H9 (cell line): ENCODE data around the gene TRMT11. TPM values are rescaled to one million over a fixed set of nuclear protein-coding genes. Genes with fewer than 3 reads are reported as not detected.

ENCODE experiments used
- DNase-seq: peaks from one replicate; pipeline ENCODE4 v3.0.0-alpha.2; 2017
- H2AFZ ChIP-seq: one replicate; pipeline ENCODE4 v1.6.1; 2013; ENCODE audit warnings: mild to moderate bottlenecking, low read length, control low read depth, moderate library complexity
- H2AK5ac ChIP-seq: 2 replicates; pipeline ENCODE4 v1.6.1; 2013; ENCODE audit warnings: low read length, control low read depth, mixed read lengths; ENCODE audit not compliant: insufficient read length
- H2BK120ac ChIP-seq: one replicate; pipeline ENCODE4 v1.6.1; 2013; ENCODE audit warnings: low read depth, mild to moderate bottlenecking, low read length, control low read depth, inconsistent platforms; ENCODE audit not compliant: poor library complexity, severe bottlenecking
- H2BK12ac ChIP-seq: 2 replicates; pipeline ENCODE4 v1.6.1; 2013; ENCODE audit warnings: low read length, control low read depth, mixed read lengths, low read depth; ENCODE audit not compliant: insufficient read length
- H2BK15ac ChIP-seq: 2 replicates; pipeline ENCODE4 v1.6.1; 2013; ENCODE audit warnings: low read depth, low read length, control low read depth
- H2BK20ac ChIP-seq: one replicate; pipeline ENCODE4 v1.6.1; 2013; ENCODE audit warnings: low read depth, mild to moderate bottlenecking, low read length, control low read depth, inconsistent platforms; ENCODE audit not compliant: poor library complexity, severe bottlenecking
- H2BK5ac ChIP-seq: 2 replicates; pipeline ENCODE4 v1.6.1; 2013; ENCODE audit warnings: low read length, control low read depth, mixed read lengths; ENCODE audit not compliant: insufficient read length
- H3K14ac ChIP-seq: 2 replicates; pipeline ENCODE4 v1.6.1; 2013; ENCODE audit warnings: low read length, control low read depth; ENCODE audit not compliant: insufficient read depth
- H3K18ac ChIP-seq: 2 replicates; pipeline ENCODE4 v1.6.1; 2013; ENCODE audit warnings: low read depth, mild to moderate bottlenecking, mixed read lengths, low read length, control low read depth; ENCODE audit not compliant: insufficient read length
- H3K23ac ChIP-seq: 2 replicates; pipeline ENCODE4 v1.6.1; 2013; ENCODE audit warnings: low read length, control low read depth, mixed read lengths, low read depth; ENCODE audit not compliant: insufficient read length
- H3K23me2 ChIP-seq: 2 replicates; pipeline ENCODE4 v1.6.1; 2013; ENCODE audit warnings: low read depth, mild to moderate bottlenecking, mixed read lengths, low read length, control low read depth; ENCODE audit not compliant: insufficient read length, poor library complexity, severe bottlenecking
- H3K27ac ChIP-seq: 2 replicates; pipeline ENCODE4 v1.5.1; 2013; ENCODE audit warnings: low read length, control low read depth, mixed read lengths, low read depth; ENCODE audit not compliant: insufficient read length
- H3K27me3 ChIP-seq: 2 replicates; pipeline ENCODE4 v1.6.1; 2013; ENCODE audit warnings: low read length, control low read depth, inconsistent platforms; ENCODE audit not compliant: insufficient read depth
- H3K4ac ChIP-seq: 2 replicates; pipeline ENCODE4 v1.6.1; 2013; ENCODE audit warnings: low read depth, mild to moderate bottlenecking, control low read depth, inconsistent platforms, low read length, moderate library complexity
- H3K4me1 ChIP-seq: 2 replicates; pipeline ENCODE4 v1.6.1; 2013; ENCODE audit warnings: low read length, control low read depth, inconsistent platforms; ENCODE audit not compliant: insufficient read depth
- H3K4me2 ChIP-seq: 2 replicates; pipeline ENCODE4 v1.6.1; 2013; ENCODE audit warnings: low read length, control low read depth, mixed read lengths; ENCODE audit not compliant: insufficient read length, insufficient read depth
- H3K56ac ChIP-seq: 2 replicates; pipeline ENCODE4 v1.6.1; 2013; ENCODE audit warnings: low read depth, mild to moderate bottlenecking, mixed read lengths, low read length, control low read depth; ENCODE audit not compliant: insufficient read length
- H3K79me1 ChIP-seq: 2 replicates; pipeline ENCODE4 v1.6.1; 2013; ENCODE audit warnings: low read depth, mild to moderate bottlenecking, moderate library complexity, low read length, control low read depth, inconsistent platforms; ENCODE audit not compliant: insufficient read depth, poor library complexity, severe bottlenecking
- H3K79me2 ChIP-seq: 2 replicates; pipeline ENCODE4 v1.6.1; 2013; ENCODE audit warnings: low read length, control low read depth, inconsistent platforms; ENCODE audit not compliant: insufficient read depth
- H3K9ac ChIP-seq: 2 replicates; pipeline ENCODE4 v1.6.1; 2013; ENCODE audit warnings: low read length, control low read depth, mixed read lengths; ENCODE audit not compliant: insufficient read length; ENCODE audit errors: extremely low read depth
- H3K9me3 ChIP-seq: one replicate; pipeline ENCODE4 v1.6.1; 2013; ENCODE audit warnings: low read depth, low read length, inconsistent platforms; ENCODE audit not compliant: control insufficient read depth
- H3T11ph ChIP-seq: one replicate; pipeline ENCODE4 v1.6.1; 2013; ENCODE audit warnings: mild to moderate bottlenecking, low read length, control low read depth, inconsistent platforms
- H4K20me1 ChIP-seq: one replicate; pipeline ENCODE4 v1.6.1; 2013; ENCODE audit not compliant: control insufficient read depth, insufficient read length, insufficient read depth
- H4K5ac ChIP-seq: 2 replicates; pipeline ENCODE4 v1.6.1; 2013; ENCODE audit warnings: low read depth, mild to moderate bottlenecking, mixed read lengths, low read length, control low read depth; ENCODE audit not compliant: insufficient read length
- H4K8ac ChIP-seq: replicated peaks from 2 replicates; pipeline ENCODE4 v1.6.1; 2013; ENCODE audit warnings: low read length, control low read depth, mixed read lengths, low read depth; ENCODE audit not compliant: insufficient read length
- H4K91ac ChIP-seq: 2 replicates; pipeline ENCODE4 v1.6.1; 2013; ENCODE audit warnings: low read depth, mild to moderate bottlenecking, moderate library complexity, mixed read lengths, low read length, control low read depth; ENCODE audit not compliant: insufficient read length
- H3K27ac Mint-ChIP-seq, 3 experiments: 2 replicates in 2 of 3; 3 replicates in 1 of 3; pipeline ENCODE4 v1.8.0; 2020 to 2021; ENCODE audit warnings: mixed read lengths in 3 of 3, mild to moderate bottlenecking in 1 of 3, moderate library complexity in 1 of 3
- H3K27me3 Mint-ChIP-seq: 2 replicates; pipeline ENCODE4 v1.8.0; 2021; ENCODE audit warnings: low read depth, mild to moderate bottlenecking, moderate library complexity, mixed read lengths
- H3K36me3 Mint-ChIP-seq, 3 experiments: 2 replicates in 2 of 3; 3 replicates in 1 of 3; pipeline ENCODE4 v1.8.0; 2020 to 2021; ENCODE audit warnings: low read depth in 3 of 3, mixed read lengths in 3 of 3; ENCODE audit not compliant: insufficient read depth in 1 of 3
- H3K4me1 Mint-ChIP-seq, 2 experiments: 2 replicates each; pipeline ENCODE4 v1.8.0; 2020; ENCODE audit warnings: mixed read lengths in 2 of 2
- H3K4me3 Mint-ChIP-seq, 2 experiments: 2 replicates in 1 of 2; 3 replicates in 1 of 2; pipeline ENCODE4 v1.8.0; 2020 to 2021; ENCODE audit warnings: mild to moderate bottlenecking in 2 of 2, mixed read lengths in 2 of 2, moderate library complexity in 1 of 2
- H3K9me3 Mint-ChIP-seq, 2 experiments: 2 replicates in 1 of 2; 3 replicates in 1 of 2; pipeline ENCODE4 v1.8.0; 2020; ENCODE audit warnings: mild to moderate bottlenecking in 2 of 2, mixed read lengths in 2 of 2, moderate library complexity in 1 of 2
- CTCF ChIP-seq: fragments of 200-600 bp; sonication (generic); conservative IDR thresholded peaks from 3 replicates; pipeline ENCODE4 v1.8.0; 2021; ENCODE audit warnings: antibody characterized with exemption, mild to moderate bottlenecking
- WGBS: extraction: QIAGEN DNeasy Blood & Tissue Kit; methylation state at CpG from one replicate; pipeline ENCODE4 v1.1.7; 2013; ENCODE audit warnings: missing lambda C conversion rate, low lambda C conversion rate, mixed read lengths; ENCODE audit not compliant: insufficient read length; ENCODE audit errors: extremely low coverage; 5-methylcytosine and 5-hydroxymethylcytosine counted together
- total RNA-seq: library from RNA; stranded (reverse); gene quantifications from 2 replicates; pipeline ENCODE4 v1.2.1, GENCODE V29; 2021

Gene TRMT11
- total RNA-seq, 1 experiment from 2014 or later: 31.1 TPM

GRCh38 chr6:125983246-125983945 is 2.9 kb upstream of the TRMT11 start:
- no peak for DNase-seq
- H3K79me1 ChIP-seq: no peaks in the 10 kb centered on the region
- H3K27ac ChIP-seq: no peak overlapping the region
- Mint-ChIP-seq H3K4me1 (no peaks in the 10 kb centered on the region), H3K27ac (no peak overlapping the region), H3K36me3 (no peaks in the 10 kb centered on the region), H3K9me3 (no peaks in the 10 kb centered on the region), H3K4me3 (no peak overlapping the region), H3K27me3 (no peaks in the 10 kb centered on the region)
- no peak overlapping the region for H3K9ac ChIP-seq
- H3K9me3 ChIP-seq: no peaks in the 10 kb centered on the region
- no peak overlapping the region for H2BK15ac ChIP-seq
- peaks cover 3% of the 10 kb centered on the region for H3K23me2 ChIP-seq
- no peak overlapping the region for H3K4me2 ChIP-seq
- WGBS: no CpG with 5 or more reads among the region's 4 CpGs
- H4K20me1 ChIP-seq: no peaks in the 10 kb centered on the region
- no peak overlapping the region for H2BK5ac ChIP-seq
- H2AK5ac ChIP-seq: no peak overlapping the region
- H4K8ac ChIP-seq: no peak overlapping the region
- H3K14ac ChIP-seq: no peak overlapping the region
- H3K79me2 ChIP-seq: peaks cover 7% of the 10 kb centered on the region; the same call in 1 of the 2 replicates
- no peak overlapping the region for H2BK12ac ChIP-seq
- H3K18ac ChIP-seq: no peak overlapping the region
- TF ChIP-seq CTCF: no peak
- no peak overlapping the region for H3K4ac ChIP-seq
- no peak overlapping the region for H3T11ph ChIP-seq
- no peaks in the 10 kb centered on the region for H3K27me3 ChIP-seq
- no peak overlapping the region for H2AFZ ChIP-seq
- no peak overlapping the region for H4K91ac ChIP-seq
- H3K56ac ChIP-seq: no peak overlapping the region
- no peak overlapping the region for H4K5ac ChIP-seq
- no peak overlapping the region for H2BK20ac ChIP-seq
- H2BK120ac ChIP-seq: no peak overlapping the region
- peaks cover 4% of the 10 kb centered on the region; the same call in 1 of the 2 replicates for H3K4me1 ChIP-seq
- H3K23ac ChIP-seq: no peak overlapping the region
